GM12864 (cell line): ENCODE data around the gene ACSL6.

Experiments used
- DNase-seq: peaks from one replicate; pipeline ENCODE4 v3.0.0-alpha.2; 2011; ENCODE audit warnings: low read depth
- H3K4me3 ChIP-seq: 2 replicates; pipeline ENCODE4 v1.5.1; 2011; ENCODE audit warnings: mild to moderate bottlenecking, low read depth, low read length, control low read depth
- CTCF ChIP-seq: IDR thresholded peaks from 2 replicates; pipeline ENCODE4 v1.5.1; 2011; ENCODE audit warnings: low read depth, mild to moderate bottlenecking, moderate library complexity, low read length, control low read depth, inconsistent platforms; ENCODE audit errors: missing control alignments

The ACSL6 gene

GRCh38 chr5:132003982-132004381 is 7.5 kb downstream of the ACSL6 start:
- H3K4me3 ChIP-seq, result no peak overlapping the region
- TF ChIP-seq CTCF, result no peak
- no peak for DNase-seq

DNA sequence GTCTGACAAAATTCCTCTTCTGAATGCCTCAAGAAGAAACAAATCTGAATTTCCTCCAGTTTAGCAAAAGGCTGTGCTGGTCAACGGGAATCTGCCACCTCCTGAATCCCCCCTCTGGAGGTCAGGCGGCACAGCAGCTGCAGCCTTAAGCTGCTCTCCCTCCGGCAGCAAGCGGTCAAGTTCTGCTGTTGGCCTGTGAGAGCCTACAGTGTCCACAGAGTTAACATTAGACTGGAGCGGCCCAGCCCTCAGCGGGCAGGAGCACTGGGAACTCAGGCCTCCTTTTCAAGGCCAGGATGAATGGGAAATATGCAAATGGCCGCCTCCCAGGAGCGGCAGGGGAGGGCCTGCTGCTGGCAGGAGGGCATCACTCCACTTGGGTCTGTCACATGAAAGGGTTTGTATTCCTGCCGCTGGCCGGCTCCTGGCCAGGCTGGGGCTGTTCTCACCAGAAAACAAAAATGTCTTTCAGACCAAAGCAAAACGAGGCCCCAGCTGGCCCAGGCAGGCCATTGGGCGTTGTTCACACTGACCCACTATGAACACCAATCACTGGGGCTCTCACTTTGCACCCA is 8.2 kb downstream of the ACSL6 start:
- H3K4me3 ChIP-seq, result no peak overlapping the region
- no peak for TF ChIP-seq CTCF
- DNase-seq, result no peak

DNA sequence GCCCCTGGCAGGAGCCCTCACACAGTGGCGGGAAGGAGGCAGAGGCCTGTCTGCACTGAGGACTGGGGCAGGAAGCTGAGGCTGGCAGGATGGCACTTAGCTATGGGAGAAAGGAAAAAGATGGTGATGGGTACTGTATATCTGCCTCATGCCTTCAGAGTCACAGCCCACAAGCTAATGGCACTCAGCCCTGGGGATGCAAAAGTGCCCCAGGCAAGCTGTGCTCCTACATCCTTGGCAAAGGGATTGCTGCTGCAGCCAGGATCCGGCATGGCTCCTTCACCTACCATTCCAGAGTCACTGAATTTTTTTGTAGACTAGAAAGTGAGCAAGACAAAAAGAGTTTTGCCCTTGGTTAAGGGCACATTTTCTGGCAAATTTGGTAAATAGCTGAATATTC is 8.7 kb downstream of the ACSL6 start:
- H3K4me3 ChIP-seq, result no peak overlapping the region
- TF ChIP-seq CTCF, result no peak
- DNase-seq, result no peak

DNA sequence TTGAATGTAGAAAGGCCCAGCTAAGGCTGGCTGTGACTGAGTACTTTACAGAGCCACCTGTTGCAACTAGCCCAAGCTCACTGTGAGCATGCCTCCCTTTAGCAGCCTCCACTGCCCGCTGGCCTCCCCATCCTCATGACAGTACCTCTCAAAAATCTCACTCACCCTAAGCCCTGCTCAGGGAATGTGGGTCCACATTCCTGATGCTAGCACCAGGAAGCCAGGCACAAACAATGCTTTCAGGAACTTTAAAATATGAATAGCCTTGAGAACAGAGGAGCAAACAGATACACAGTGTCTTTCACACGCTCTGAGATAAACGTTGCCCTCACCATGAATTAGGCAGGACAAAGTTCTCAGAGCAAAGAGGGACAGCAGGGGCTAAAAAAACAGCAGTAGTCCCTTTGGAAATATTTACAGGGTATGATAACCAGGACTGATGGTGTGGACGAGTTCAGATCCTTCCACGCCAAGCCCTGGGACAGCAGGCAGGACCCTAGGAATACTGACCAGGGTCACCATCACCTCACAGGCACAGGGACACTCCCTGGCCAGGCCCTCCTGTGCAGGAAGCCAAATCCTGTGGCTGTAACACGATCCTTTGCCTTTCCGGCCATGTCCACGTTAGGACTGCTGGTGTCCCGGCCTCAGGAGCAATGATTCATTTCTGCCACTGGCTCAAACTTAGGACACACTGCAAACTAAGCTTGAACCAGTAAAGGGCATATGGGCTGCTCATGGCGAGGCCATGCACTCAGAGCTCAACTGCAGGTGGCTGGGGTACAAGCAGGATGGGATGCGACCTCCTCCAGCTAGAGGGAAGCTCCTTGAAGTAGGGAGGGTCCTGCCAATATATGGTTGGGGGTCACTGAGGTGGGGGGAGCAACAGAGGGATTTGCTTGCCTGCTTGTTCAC is 9.6 kb downstream of the ACSL6 start:
- TF ChIP-seq CTCF, result no peak
- H3K4me3 ChIP-seq, result no peak overlapping the region
- no peak for DNase-seq

DNA sequence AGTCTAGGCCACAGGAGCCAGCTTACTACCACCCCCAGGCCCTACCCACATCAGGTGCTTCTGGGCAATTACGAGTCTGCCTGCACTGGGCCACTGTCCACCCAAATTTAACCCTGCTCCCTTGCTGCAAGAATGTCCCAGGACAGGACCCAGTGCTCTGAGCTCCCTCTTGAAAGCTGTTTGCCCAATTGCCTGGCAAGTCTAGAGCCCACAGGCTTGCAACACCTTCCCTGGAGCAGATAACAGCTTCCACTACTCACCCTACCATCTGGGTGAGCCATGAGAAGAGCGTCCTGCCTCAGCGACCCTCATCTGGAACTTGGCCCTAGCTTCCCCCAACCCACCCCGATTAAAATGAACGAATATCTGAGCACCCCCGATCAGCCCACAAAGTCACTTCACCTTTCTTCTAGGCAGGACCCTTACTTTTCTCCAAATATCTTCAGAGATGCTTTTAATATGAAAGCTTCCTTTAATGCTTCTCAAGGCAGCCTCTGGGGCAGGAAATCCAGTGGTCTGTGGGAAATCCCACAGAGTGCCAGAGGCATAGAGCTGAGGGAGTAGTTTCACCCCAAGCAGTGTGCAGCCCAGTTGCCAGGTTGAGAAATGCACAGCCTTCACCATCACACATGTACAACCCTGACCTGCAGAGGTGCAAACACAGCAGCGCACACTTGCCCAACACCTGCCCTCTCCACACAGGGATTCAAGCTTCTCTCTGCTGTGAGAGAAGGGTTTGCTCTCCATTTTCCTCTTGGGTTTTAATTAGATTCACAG is 10.6 kb downstream of the ACSL6 start:
- TF ChIP-seq CTCF, result no peak
- no peak for DNase-seq

DNA sequence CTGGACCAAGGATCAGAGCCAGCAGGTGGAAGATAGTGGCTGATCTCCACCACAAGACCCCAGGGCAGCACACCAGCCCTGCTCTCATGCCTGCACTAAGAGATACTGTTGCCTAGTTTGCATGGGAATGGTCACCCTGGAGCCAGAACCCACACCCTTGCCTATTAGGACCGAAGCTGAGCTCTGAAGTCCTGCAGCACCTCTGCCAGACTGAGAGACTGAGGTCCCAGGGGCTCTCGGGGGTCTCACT is 11.3 kb downstream of the ACSL6 start:
- no peak for DNase-seq
- TF ChIP-seq CTCF, result no peak
- H3K4me3 ChIP-seq, result no peak overlapping the region

More for the DNA sequence above, 10.6 kb downstream of the ACSL6 start:
- no peak overlapping the region for H3K4me3 ChIP-seq
